NB4 (cell line): ENCODE results near the gene HDGFL1.

ENCODE experiments used
- POLR2A ChIP-seq: IDR thresholded peaks from 2 replicates; pipeline ENCODE4 v1.6.1; 2011; ENCODE audit warnings: mild to moderate bottlenecking; ENCODE audit not compliant: insufficient read length; ENCODE audit errors: extremely low read depth
- TF ChIP-seq, protein P1 (sequence below): IDR thresholded peaks from one replicate; pipeline ENCODE4 v1.5.1; 2012; ENCODE audit warnings: low read depth, low read length

DNA sequence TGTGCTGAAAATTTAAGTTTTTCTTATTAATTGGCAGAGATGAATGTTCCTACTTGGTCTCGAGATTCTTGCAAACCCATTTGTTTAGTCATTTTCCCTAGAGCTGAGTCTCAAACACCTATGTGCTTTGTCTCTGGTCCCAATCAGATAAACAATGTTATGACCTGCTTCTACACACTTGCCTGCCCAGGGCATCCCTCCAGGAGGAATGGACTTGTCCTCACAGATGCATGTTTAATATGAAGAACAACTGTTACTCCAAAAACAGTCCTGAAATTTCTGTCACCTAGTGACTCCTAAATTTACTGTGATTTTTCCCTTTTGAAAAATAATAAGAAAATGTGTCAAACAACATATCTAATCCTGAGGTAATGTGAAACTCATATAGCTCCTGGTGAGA is 43.7 kb downstream of the HDGFL1 start:
- TF ChIP-seq, protein P1, sequence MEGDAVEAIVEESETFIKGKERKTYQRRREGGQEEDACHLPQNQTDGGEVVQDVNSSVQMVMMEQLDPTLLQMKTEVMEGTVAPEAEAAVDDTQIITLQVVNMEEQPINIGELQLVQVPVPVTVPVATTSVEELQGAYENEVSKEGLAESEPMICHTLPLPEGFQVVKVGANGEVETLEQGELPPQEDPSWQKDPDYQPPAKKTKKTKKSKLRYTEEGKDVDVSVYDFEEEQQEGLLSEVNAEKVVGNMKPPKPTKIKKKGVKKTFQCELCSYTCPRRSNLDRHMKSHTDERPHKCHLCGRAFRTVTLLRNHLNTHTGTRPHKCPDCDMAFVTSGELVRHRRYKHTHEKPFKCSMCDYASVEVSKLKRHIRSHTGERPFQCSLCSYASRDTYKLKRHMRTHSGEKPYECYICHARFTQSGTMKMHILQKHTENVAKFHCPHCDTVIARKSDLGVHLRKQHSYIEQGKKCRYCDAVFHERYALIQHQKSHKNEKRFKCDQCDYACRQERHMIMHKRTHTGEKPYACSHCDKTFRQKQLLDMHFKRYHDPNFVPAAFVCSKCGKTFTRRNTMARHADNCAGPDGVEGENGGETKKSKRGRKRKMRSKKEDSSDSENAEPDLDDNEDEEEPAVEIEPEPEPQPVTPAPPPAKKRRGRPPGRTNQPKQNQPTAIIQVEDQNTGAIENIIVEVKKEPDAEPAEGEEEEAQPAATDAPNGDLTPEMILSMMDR: no peak
- TF ChIP-seq POLR2A: no peak
